Measurements from ENCODE around the gene MYH9. TPM values are rescaled to one million over a fixed set of nuclear protein-coding genes. Genes with fewer than 3 reads are reported as not detected.
"Not testable (repeated sequence)": the region's sequence is repeated elsewhere in the genome, so short reads cannot be mapped to it uniquely, and the experiment has no call there.

The MYH9 gene
- total RNA-seq, 1 experiment from 2014 or later, result 69.7 TPM

- no peak for DNase-seq (ENCODE audit: low read depth, low spot score)
- in situ Hi-C loops (cut with HindIII; ENCODE audit: low pct_unique_long_range_greater_than_20kb, low sequenced_read_pairs), result no loop called here
Observed at GRCh38 chr22:36258701-36259614, 128.8 kb downstream of the MYH9 start.

- DNase-seq (ENCODE audit: low read depth, low spot score), result no peak
- in situ Hi-C loops (cut with HindIII; ENCODE audit: low pct_unique_long_range_greater_than_20kb, low sequenced_read_pairs), result no loop called here
Observed at GRCh38 chr22:36257948-36258670, 129.7 kb downstream of the MYH9 start.

- DNase-seq (ENCODE audit: low read depth, low spot score), result no peak
- in situ Hi-C loops (cut with HindIII; ENCODE audit: low pct_unique_long_range_greater_than_20kb, low sequenced_read_pairs), result no loop called here
Observed at GRCh38 chr22:36257308-36257707, 130.5 kb downstream of the MYH9 start.

GRCh38 chr22:36256478-36256877 is 131.3 kb downstream of the MYH9 start:
- in situ Hi-C loops (cut with HindIII; ENCODE audit: low pct_unique_long_range_greater_than_20kb, low sequenced_read_pairs), result no loop called here

GRCh38 chr22:36255572-36255971 is 132.2 kb downstream of the MYH9 start:
- in situ Hi-C loops (cut with HindIII; ENCODE audit: low pct_unique_long_range_greater_than_20kb, low sequenced_read_pairs); DNase-seq (ENCODE audit: low read depth, low spot score): not testable (repeated sequence)

More at GRCh38 chr22:36256478-36256877, 131.3 kb downstream of the MYH9 start:
- DNase-seq (ENCODE audit: low read depth, low spot score), result no peak

GRCh38 chr22:36253523-36254490 is 134.0 kb downstream of the MYH9 start:
- no peak for DNase-seq (ENCODE audit: low read depth, low spot score)
- in situ Hi-C loops (cut with HindIII; ENCODE audit: low pct_unique_long_range_greater_than_20kb, low sequenced_read_pairs), result no loop called here

GRCh38 chr22:36252754-36253522 is 134.8 kb downstream of the MYH9 start, which contains the start of gene APOL1:
Gene APOL1 (plus strand): TSS chr22:36253133. CDS start chr22:36254956, 1,823 bp downstream.
- in situ Hi-C loops (cut with HindIII; ENCODE audit: low pct_unique_long_range_greater_than_20kb, low sequenced_read_pairs), result no loop called here
- DNase-seq (ENCODE audit: low read depth, low spot score), result peak; percentile 15

- DNase-seq (ENCODE audit: low read depth, low spot score); in situ Hi-C loops (cut with HindIII; ENCODE audit: low pct_unique_long_range_greater_than_20kb, low sequenced_read_pairs): not testable (repeated sequence)
Observed at GRCh38 chr22:36251979-36252608, 135.7 kb downstream of the MYH9 start.

GRCh38 chr22:36250292-36250960 is 137.3 kb downstream of the MYH9 start:
- in situ Hi-C loops (cut with HindIII; ENCODE audit: low pct_unique_long_range_greater_than_20kb, low sequenced_read_pairs); DNase-seq (ENCODE audit: low read depth, low spot score): not testable (repeated sequence)

- no peak for DNase-seq (ENCODE audit: low read depth, low spot score)
- in situ Hi-C loops (cut with HindIII; ENCODE audit: low pct_unique_long_range_greater_than_20kb, low sequenced_read_pairs), result no loop called here
Observed at GRCh38 chr22:36249160-36249559, 138.6 kb downstream of the MYH9 start.

- in situ Hi-C loops (cut with HindIII; ENCODE audit: low pct_unique_long_range_greater_than_20kb, low sequenced_read_pairs), result no loop called here
- no peak for DNase-seq (ENCODE audit: low read depth, low spot score)
Observed at GRCh38 chr22:36247955-36248354, 139.8 kb downstream of the MYH9 start.

- no peak for DNase-seq (ENCODE audit: low read depth, low spot score)
Observed at GRCh38 chr22:36246718-36247117, 141.0 kb downstream of the MYH9 start.

GRCh38 chr22:36245805-36246356 is 141.9 kb downstream of the MYH9 start:
- no peak for DNase-seq (ENCODE audit: low read depth, low spot score)
- in situ Hi-C loops (cut with HindIII; ENCODE audit: low pct_unique_long_range_greater_than_20kb, low sequenced_read_pairs), result no loop called here

More at GRCh38 chr22:36246718-36247117, 141.0 kb downstream of the MYH9 start:
- in situ Hi-C loops (cut with HindIII; ENCODE audit: low pct_unique_long_range_greater_than_20kb, low sequenced_read_pairs), result no loop called here

GRCh38 chr22:36244522-36245391 is 143.0 kb downstream of the MYH9 start:
- in situ Hi-C loops (cut with HindIII; ENCODE audit: low pct_unique_long_range_greater_than_20kb, low sequenced_read_pairs), result no loop called here
- DNase-seq (ENCODE audit: low read depth, low spot score), result no peak

GRCh38 chr22:36243986-36244385 is 143.8 kb downstream of the MYH9 start:
- DNase-seq (ENCODE audit: low read depth, low spot score), result no peak
- in situ Hi-C loops (cut with HindIII; ENCODE audit: low pct_unique_long_range_greater_than_20kb, low sequenced_read_pairs), result no loop called here
